ENCODE results near the gene ZNF790.
A peak's percentile ranks its signal among the peaks of the same experiment; 100 is the strongest.
"Not testable (repeated sequence)": the region's sequence is repeated elsewhere in the genome, so short reads cannot be mapped to it uniquely, and the experiment has no call there.

Gene ZNF790

GRCh38 chr19:36837906-36838783, at the start of gene ZNF790:
TSS of gene ZNF790 (minus strand) at chr19:36838387. CDS start at chr19:36825619, 12,768 bp downstream.
- peak; percentile 52 to 71 (median 64) for DNase-seq

GRCh38 chr19:36876993-36877938, 39.1 kb upstream of the ZNF790 start:
- DNase-seq = no peak

- DNase-seq = no peak
Measured at GRCh38 chr19:36851898-36852297, 13.7 kb upstream of the ZNF790 start.

- DNase-seq = peak; percentile 45 to 73 (median 52)
Measured at GRCh38 chr19:36850559-36851442, 12.6 kb upstream of the ZNF790 start, which contains the start of gene ZNF345. TSS of gene ZNF345 (plus strand) at chr19:36850876. CDS start at chr19:36876831, 25,955 bp downstream.

GRCh38 chr19:36849701-36850558, 11.7 kb upstream of the ZNF790 start:
- DNase-seq = peak; percentile 45 to 82 (median 70)

GRCh38 chr19:36847968-36848367, 9.8 kb upstream of the ZNF790 start:
- DNase-seq = no peak

GRCh38 chr19:36838784-36839324, 667 bp upstream of the ZNF790 start:
- no peak for DNase-seq

GRCh38 chr19:36837176-36837905, 846 bp downstream of the ZNF790 start:
- no peak for DNase-seq

GRCh38 chr19:36833430-36833829, 4.8 kb downstream of the ZNF790 start:
- DNase-seq = no peak

- DNase-seq = no peak
Measured at GRCh38 chr19:36821758-36822157, 16.4 kb downstream of the ZNF790 start.

- no peak for DNase-seq
Measured at GRCh38 chr19:36819130-36819630, 19.0 kb downstream of the ZNF790 start.

- DNase-seq = no peak
Measured at GRCh38 chr19:36807029-36807428, 31.2 kb downstream of the ZNF790 start.

GRCh38 chr19:36805364-36805763, 32.8 kb downstream of the ZNF790 start:
- DNase-seq = no peak

- no peak for DNase-seq
Measured at GRCh38 chr19:36797786-36798108, 40.4 kb downstream of the ZNF790 start.

- no peak for DNase-seq
Measured at GRCh38 chr19:36796714-36796992, 41.5 kb downstream of the ZNF790 start.

GRCh38 chr19:36791420-36792141, 46.6 kb downstream of the ZNF790 start:
- DNase-seq = not testable (repeated sequence)

GRCh38 chr19:36775768-36776167, 62.4 kb downstream of the ZNF790 start:
- DNase-seq = no peak

GRCh38 chr19:36773223-36773579, 65.0 kb downstream of the ZNF790 start:
- no peak for DNase-seq

GRCh38 chr19:36772311-36773222, 65.6 kb downstream of the ZNF790 start, which contains the start of gene ZNF850:
TSS of gene ZNF850 (minus strand) at chr19:36772807. CDS start at chr19:36762606, 10,201 bp downstream.
- peak; percentile 80 to 89 (median 88) for DNase-seq

Data from activated naive CD4-positive, alpha-beta T cell (primary cell).